K562 (cell line): Measurements from ENCODE around the gene CCDC47. TPM values are rescaled to one million over a fixed set of nuclear protein-coding genes. Genes with fewer than 3 reads are reported as not detected.

Experiments
- ATF6 ChIP-seq: sonication (generic); formaldehyde crosslinking; IDR thresholded peaks from 2 replicates; pipeline ENCODE4 v1.4.0; 2020; ENCODE audit warnings: mild to moderate bottlenecking, missing genetic modification reagents
- BRF2 ChIP-seq: IDR thresholded peaks from 3 replicates; pipeline ENCODE4 v1.6.1; 2011; ENCODE audit warnings: borderline replicate concordance, mild to moderate bottlenecking; ENCODE audit not compliant: insufficient read length, insufficient read depth
- HNRNPLL ChIP-seq: fragments of 200-400 bp; formaldehyde crosslinking; IDR thresholded peaks from 2 replicates; pipeline ENCODE4 v1.6.1; 2017; ENCODE audit warnings: low read length, low read depth, mild to moderate bottlenecking; ENCODE audit not compliant: poor library complexity, severe bottlenecking
- MEF2D ChIP-seq: conservative IDR thresholded peaks from 2 replicates; pipeline ENCODE4 v1.6.1; 2016; ENCODE audit warnings: low read depth, missing genetic modification characterization, missing compliant biosample characterization
- PHF8 ChIP-seq: fragments of 200-600 bp; sonication (generic); IDR thresholded peaks from 2 replicates; pipeline ENCODE4 v1.6.1; 2012; ENCODE audit warnings: mixed run types, mild to moderate bottlenecking, inconsistent platforms, low read length, moderate library complexity, borderline replicate concordance
- RBM14 ChIP-seq: fragments of 200-400 bp; formaldehyde crosslinking; IDR thresholded peaks from 2 replicates; pipeline ENCODE4 v1.6.1; 2018; ENCODE audit warnings: low read depth, mild to moderate bottlenecking, low read length, moderate library complexity, borderline replicate concordance; ENCODE audit not compliant: insufficient read depth
- RBM25 ChIP-seq: fragments of 200-400 bp; formaldehyde crosslinking; IDR thresholded peaks from 2 replicates; pipeline ENCODE4 v1.6.1; 2018; ENCODE audit warnings: low read length, low read depth, moderate library complexity; ENCODE audit not compliant: severe bottlenecking
- SUPT5H ChIP-seq: fragments of 450-650 bp; IDR thresholded peaks from 2 replicates; pipeline ENCODE4 v1.6.1; 2016
- ZBED1 ChIP-seq: IDR thresholded peaks from 2 replicates; pipeline ENCODE4 v1.6.1; 2014
- ZBTB33 ChIP-seq: sonication (generic); formaldehyde crosslinking; IDR thresholded peaks from 2 replicates; pipeline ENCODE4 v1.8.1; 2023; ENCODE audit warnings: mild to moderate bottlenecking, missing genetic modification reagents
- ZNF41 ChIP-seq: fragments of 250-450 bp; sonication (Bioruptor Pico); conservative IDR thresholded peaks from 2 replicates; pipeline ENCODE4 v1.4.0; 2020; ENCODE audit warnings: mild to moderate bottlenecking
- ZNF79 ChIP-seq: fragments of 250-450 bp; sonication (Bioruptor Pico); IDR thresholded peaks from 2 replicates; pipeline ENCODE4 v1.4.0; 2020; ENCODE audit warnings: low read depth, mild to moderate bottlenecking, moderate library complexity
- polyA plus RNA-seq, 8 experiments: library from polyadenylated mRNA; depleted of rRNA in 4 of 8; stranded (reverse) in 5 of 8; unstranded in 3 of 8; fragments of >200 nt; fragmentation: Nextera tagmentation in 2 of 8; fragmentation: Illumina TruSeq in 1 of 8; extraction: Ambion mirVana in 2 of 8; extraction: Trizol in 1 of 8; gene quantifications; 2 replicates each; pipeline versions ENCODE4 v1.2.1 to v1.2.3, GENCODE V29; 2011 to 2014; ENCODE audit warnings: inconsistent platforms in 1 of 8, missing spikeins in 1 of 8
- total RNA-seq, 7 experiments: library from RNA; depleted of rRNA in 6 of 7; stranded (reverse); fragments of >200 nt in 6 of 7; fragmentation: Illumina TruSeq in 2 of 7; extraction: Trizol in 2 of 7; gene quantifications; 2 replicates each; pipeline versions ENCODE4 v1.2.1 to v1.2.3, GENCODE V29; 2011 to 2021; ENCODE audit warnings: low replicate concordance in 1 of 7
- TF ChIP-seq, protein P1 (sequence below): fragments of 250-450 bp; sonication (Bioruptor Pico); IDR thresholded peaks from 2 replicates; pipeline ENCODE4 v1.8.0; 2021; ENCODE audit warnings: mild to moderate bottlenecking, moderate library complexity
- TF ChIP-seq, protein P2 (sequence below): sonication (generic); formaldehyde crosslinking; IDR thresholded peaks from 2 replicates; pipeline ENCODE4 v1.8.1; 2023; ENCODE audit warnings: mild to moderate bottlenecking, missing genetic modification reagents, moderate library complexity
- TF ChIP-seq, protein P3 (sequence below): fragments of 250-450 bp; sonication (Bioruptor Pico); IDR thresholded peaks from 2 replicates; pipeline ENCODE4 v1.9.0; 2021; ENCODE audit warnings: mild to moderate bottlenecking, inconsistent platforms

Gene CCDC47
- total and polyA plus RNA-seq, 9 of the 15 experiments (the other 6 are each of a cell fraction or from before 2014, with no cell fraction given): 15.5 to 162 (median 122) TPM

- TF ChIP-seq ZNF79 (peak; percentile 51; the same call in 1 of the 2 replicates), HNRNPLL (peak; percentile 100), RBM14 (no peak), PHF8 (peak; percentile 89), ZNF41 (CRISPR knock-in tag) (0 out of 2 replicates have a peak, but pooled peaks have one; percentile 34), MEF2D (tag) (peak; percentile 72), SUPT5H (peak; percentile 89), RBM25 (no peak), ZBED1 (no peak), ZBTB33 (no peak; the same call in 1 of the 2 replicates), BRF2 (no peak), ATF6 (CRISPR knock-in tag) (peak; percentile 77; the same call in 1 of the 2 replicates)
- TF ChIP-seq, protein P1, sequence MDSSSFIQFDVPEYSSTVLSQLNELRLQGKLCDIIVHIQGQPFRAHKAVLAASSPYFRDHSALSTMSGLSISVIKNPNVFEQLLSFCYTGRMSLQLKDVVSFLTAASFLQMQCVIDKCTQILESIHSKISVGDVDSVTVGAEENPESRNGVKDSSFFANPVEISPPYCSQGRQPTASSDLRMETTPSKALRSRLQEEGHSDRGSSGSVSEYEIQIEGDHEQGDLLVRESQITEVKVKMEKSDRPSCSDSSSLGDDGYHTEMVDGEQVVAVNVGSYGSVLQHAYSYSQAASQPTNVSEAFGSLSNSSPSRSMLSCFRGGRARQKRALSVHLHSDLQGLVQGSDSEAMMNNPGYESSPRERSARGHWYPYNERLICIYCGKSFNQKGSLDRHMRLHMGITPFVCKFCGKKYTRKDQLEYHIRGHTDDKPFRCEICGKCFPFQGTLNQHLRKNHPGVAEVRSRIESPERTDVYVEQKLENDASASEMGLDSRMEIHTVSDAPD (CRISPR knock-in tag): no peak
- TF ChIP-seq, protein P2, sequence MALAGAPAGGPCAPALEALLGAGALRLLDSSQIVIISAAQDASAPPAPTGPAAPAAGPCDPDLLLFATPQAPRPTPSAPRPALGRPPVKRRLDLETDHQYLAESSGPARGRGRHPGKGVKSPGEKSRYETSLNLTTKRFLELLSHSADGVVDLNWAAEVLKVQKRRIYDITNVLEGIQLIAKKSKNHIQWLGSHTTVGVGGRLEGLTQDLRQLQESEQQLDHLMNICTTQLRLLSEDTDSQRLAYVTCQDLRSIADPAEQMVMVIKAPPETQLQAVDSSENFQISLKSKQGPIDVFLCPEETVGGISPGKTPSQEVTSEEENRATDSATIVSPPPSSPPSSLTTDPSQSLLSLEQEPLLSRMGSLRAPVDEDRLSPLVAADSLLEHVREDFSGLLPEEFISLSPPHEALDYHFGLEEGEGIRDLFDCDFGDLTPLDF (CRISPR knock-in tag): 0 out of 2 replicates have a peak, but pooled peaks have one; percentile 89
- TF ChIP-seq, protein P3, sequence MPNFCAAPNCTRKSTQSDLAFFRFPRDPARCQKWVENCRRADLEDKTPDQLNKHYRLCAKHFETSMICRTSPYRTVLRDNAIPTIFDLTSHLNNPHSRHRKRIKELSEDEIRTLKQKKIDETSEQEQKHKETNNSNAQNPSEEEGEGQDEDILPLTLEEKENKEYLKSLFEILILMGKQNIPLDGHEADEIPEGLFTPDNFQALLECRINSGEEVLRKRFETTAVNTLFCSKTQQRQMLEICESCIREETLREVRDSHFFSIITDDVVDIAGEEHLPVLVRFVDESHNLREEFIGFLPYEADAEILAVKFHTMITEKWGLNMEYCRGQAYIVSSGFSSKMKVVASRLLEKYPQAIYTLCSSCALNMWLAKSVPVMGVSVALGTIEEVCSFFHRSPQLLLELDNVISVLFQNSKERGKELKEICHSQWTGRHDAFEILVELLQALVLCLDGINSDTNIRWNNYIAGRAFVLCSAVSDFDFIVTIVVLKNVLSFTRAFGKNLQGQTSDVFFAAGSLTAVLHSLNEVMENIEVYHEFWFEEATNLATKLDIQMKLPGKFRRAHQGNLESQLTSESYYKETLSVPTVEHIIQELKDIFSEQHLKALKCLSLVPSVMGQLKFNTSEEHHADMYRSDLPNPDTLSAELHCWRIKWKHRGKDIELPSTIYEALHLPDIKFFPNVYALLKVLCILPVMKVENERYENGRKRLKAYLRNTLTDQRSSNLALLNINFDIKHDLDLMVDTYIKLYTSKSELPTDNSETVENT (CRISPR knock-in tag): peak; percentile 95
These were observed at the start of gene CCDC47 (continued) for GRCh38 chr17:63773272-63774140.
